HEK293T (cell line): ENCODE measurements around the gene RASAL3.

Experiments
- CTCF ChIA-PET: fragments of 350-600 bp; formaldehyde crosslinking; extraction: SDS; loops from one replicate; lab custom pipeline; 2021; ENCODE audit warnings: antibody characterized with exemption, inconsistent platforms; lab: Yijun Ruan, JAX
- POLR2A ChIA-PET: fragments of 350-600 bp; formaldehyde crosslinking; extraction: SDS; loops from one replicate; lab custom pipeline; 2020; ENCODE audit warnings: antibody characterized with exemption, inconsistent platforms; lab: Yijun Ruan, JAX
- DNase-seq: peaks from one replicate; pipeline ENCODE4 v3.0.0; 2012; ENCODE audit warnings: mixed read lengths; ENCODE audit errors: extremely low spot score
- ARNT ChIP-seq: fragments of 450-650 bp; IDR thresholded peaks from 2 replicates; pipeline ENCODE4 v1.6.1; 2017; ENCODE audit warnings: mild to moderate bottlenecking
- BHLHE40 ChIP-seq: fragments of 450-650 bp; IDR thresholded peaks from 2 replicates; pipeline ENCODE4 v1.6.1; 2016; ENCODE audit warnings: mild to moderate bottlenecking, moderate library complexity, borderline replicate concordance
- CTBP1 ChIP-seq: fragments of 450-650 bp; IDR thresholded peaks from 2 replicates; pipeline ENCODE4 v1.6.1; 2016; ENCODE audit warnings: borderline replicate concordance
- ELF4 ChIP-seq: fragments of 450-650 bp; IDR thresholded peaks from 2 replicates; pipeline ENCODE4 v1.6.1; 2017; ENCODE audit warnings: antibody characterized with exemption
- FOXA1 ChIP-seq: fragments of 450-650 bp; IDR thresholded peaks from 2 replicates; pipeline ENCODE4 v1.6.1; 2016; ENCODE audit warnings: mild to moderate bottlenecking
- FOXK2 ChIP-seq: fragments of 450-650 bp; IDR thresholded peaks from 2 replicates; pipeline ENCODE4 v1.6.1; 2016; ENCODE audit warnings: mild to moderate bottlenecking
- FOXM1 ChIP-seq: fragments of 450-650 bp; IDR thresholded peaks from 2 replicates; pipeline ENCODE4 v1.6.1; 2017; ENCODE audit warnings: mild to moderate bottlenecking, borderline replicate concordance
- HDGF ChIP-seq: fragments of 450-650 bp; IDR thresholded peaks from 2 replicates; pipeline ENCODE4 v1.6.1; 2017; ENCODE audit warnings: antibody characterized with exemption, borderline replicate concordance
- L3MBTL2 ChIP-seq: fragments of 450-650 bp; conservative IDR thresholded peaks from 2 replicates; pipeline ENCODE4 v1.6.1; 2016; ENCODE audit warnings: mild to moderate bottlenecking
- LEF1 ChIP-seq: fragments of 450-650 bp; IDR thresholded peaks from 2 replicates; pipeline ENCODE4 v1.6.1; 2017; ENCODE audit warnings: mild to moderate bottlenecking, borderline replicate concordance
- NFRKB ChIP-seq: fragments of 450-650 bp; IDR thresholded peaks from 2 replicates; pipeline ENCODE4 v1.6.1; 2016; ENCODE audit warnings: mild to moderate bottlenecking, moderate library complexity
- PKNOX1 ChIP-seq: fragments of 450-650 bp; IDR thresholded peaks from 2 replicates; pipeline ENCODE4 v1.6.1; 2016
- SP1 ChIP-seq: fragments of 450-650 bp; IDR thresholded peaks from 2 replicates; pipeline ENCODE4 v1.6.1; 2017
- SUZ12 ChIP-seq: fragments of 450-650 bp; IDR thresholded peaks from 2 replicates; pipeline ENCODE4 v1.6.1; 2016; ENCODE audit warnings: mild to moderate bottlenecking
- TARDBP ChIP-seq: fragments of 450-650 bp; IDR thresholded peaks from 2 replicates; pipeline ENCODE4 v1.6.1; 2016
- ZNF384 ChIP-seq: fragments of 450-650 bp; IDR thresholded peaks from 2 replicates; pipeline ENCODE4 v1.6.1; 2016

Gene RASAL3

DNA sequence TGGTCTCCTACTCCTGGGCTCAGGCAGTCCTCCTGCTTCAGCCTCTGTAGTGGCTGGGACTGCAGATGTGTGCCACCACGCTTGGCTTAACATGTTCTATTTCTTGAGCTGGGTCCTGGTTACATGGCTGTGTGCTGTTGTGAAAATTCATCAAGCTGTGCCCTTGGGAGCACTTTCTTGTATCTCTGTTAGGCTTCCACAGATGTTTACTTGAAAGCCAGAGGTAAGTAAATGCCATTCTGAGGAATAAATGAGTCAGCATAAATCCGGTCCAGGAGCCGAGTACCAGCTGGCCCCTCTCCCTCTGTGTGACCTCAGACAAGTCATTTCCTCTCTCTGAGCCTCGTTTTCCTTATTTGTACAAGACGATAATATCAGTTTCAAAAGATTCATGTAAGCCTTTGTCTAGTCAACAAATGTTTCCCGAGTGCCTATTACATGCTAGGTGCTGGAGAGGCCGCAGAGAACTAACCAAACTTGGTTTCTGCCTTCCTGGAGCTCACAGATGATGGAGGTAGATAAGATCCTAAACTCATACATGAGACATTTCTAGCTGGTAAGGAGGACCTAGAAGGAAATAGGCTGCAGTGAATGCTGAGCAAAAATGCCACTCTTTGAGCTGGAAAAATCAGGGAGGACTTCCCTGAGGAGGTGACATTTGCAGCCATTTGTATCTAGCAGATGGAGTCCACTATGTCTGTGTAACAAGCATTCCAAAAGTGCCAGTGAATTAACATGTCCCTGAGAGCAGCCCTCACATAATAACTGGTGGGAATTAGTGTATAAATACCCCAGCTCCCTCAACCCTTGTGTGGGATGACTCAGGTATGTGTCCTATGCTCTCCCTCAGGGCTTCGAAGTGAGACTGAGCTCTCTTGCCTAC, 2.7 kb upstream of the RASAL3 start:
- POLR2A ChIA-PET, result no interaction called here
- DNase-seq, result no peak
- no peak for TF ChIP-seq SUZ12
- no peak for TF ChIP-seq ZNF384
- no peak for TF ChIP-seq PKNOX1
- TF ChIP-seq ELF4, result no peak
- TF ChIP-seq ARNT, result no peak
- no peak for TF ChIP-seq FOXA1
- no peak for TF ChIP-seq TARDBP
- TF ChIP-seq BHLHE40, result no peak
- TF ChIP-seq LEF1, result no peak
- no peak for TF ChIP-seq CTBP1
- TF ChIP-seq SP1, result no peak
- TF ChIP-seq NFRKB, result no peak
- no peak for TF ChIP-seq L3MBTL2
- TF ChIP-seq HDGF, result no peak
- CTCF ChIA-PET, result interaction anchor here (0.7 kb wide), 1 partner anchor 760 kb away, joined by 3 read pairs; no protein-coding TSS in a partner anchor

DNA sequence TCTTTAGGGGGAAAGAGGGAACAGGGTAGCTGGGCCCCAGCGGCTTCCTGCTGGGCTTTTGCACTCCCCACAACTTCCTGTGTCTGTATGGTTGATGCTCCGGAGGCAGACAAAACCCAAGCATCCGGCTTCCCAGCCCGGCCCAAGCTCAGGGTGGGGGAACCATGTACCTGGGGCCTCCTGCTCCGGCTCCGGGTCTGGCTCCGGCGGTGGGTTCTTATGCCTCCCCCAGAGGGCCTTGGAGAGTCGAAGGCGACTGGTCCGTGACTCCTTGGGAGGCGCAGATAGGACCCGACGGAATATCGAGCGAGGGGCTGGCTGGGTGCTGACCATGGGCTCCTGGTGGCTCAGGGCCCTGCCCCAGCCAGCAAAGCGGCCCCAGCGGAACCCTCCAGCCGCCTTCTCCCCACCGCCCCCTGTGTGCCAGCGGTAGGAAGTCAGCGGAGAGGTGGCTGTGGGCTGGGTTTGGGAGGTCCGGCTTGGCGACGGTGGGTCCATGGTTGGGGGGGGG, 428 bp downstream of the RASAL3 start:
- DNase-seq, result no peak
- no peak for TF ChIP-seq FOXK2
- TF ChIP-seq FOXA1, result no peak
- no peak for TF ChIP-seq HDGF
- TF ChIP-seq FOXM1, result no peak
- no peak for TF ChIP-seq SP1
- no peak for TF ChIP-seq TARDBP
- TF ChIP-seq PKNOX1, result no peak
- ChIA-PET POLR2A (no interaction called here), CTCF (interaction anchor here (1.1 kb wide), 1 partner anchor 12 kb away, joined by 3 read pairs; no protein-coding TSS in a partner anchor)

GRCh38 chr19:15461694-15462093, 2.6 kb downstream of the RASAL3 start:
- no peak for DNase-seq
- CTCF ChIA-PET, result no interaction called here
- POLR2A ChIA-PET, result interaction anchor here (1.0 kb wide), 1 partner anchor 9 kb away, joined by 3 read pairs; no protein-coding TSS in a partner anchor
- no peak for TF ChIP-seq ELF4
- no peak for TF ChIP-seq CTBP1
- no peak for TF ChIP-seq L3MBTL2
- TF ChIP-seq NFRKB, result no peak
- TF ChIP-seq FOXA1, result no peak
- no peak for TF ChIP-seq FOXM1
- no peak for TF ChIP-seq FOXK2
- TF ChIP-seq HDGF, result no peak
- no peak for TF ChIP-seq SUZ12
- TF ChIP-seq SP1, result no peak
- TF ChIP-seq PKNOX1, result no peak

DNA sequence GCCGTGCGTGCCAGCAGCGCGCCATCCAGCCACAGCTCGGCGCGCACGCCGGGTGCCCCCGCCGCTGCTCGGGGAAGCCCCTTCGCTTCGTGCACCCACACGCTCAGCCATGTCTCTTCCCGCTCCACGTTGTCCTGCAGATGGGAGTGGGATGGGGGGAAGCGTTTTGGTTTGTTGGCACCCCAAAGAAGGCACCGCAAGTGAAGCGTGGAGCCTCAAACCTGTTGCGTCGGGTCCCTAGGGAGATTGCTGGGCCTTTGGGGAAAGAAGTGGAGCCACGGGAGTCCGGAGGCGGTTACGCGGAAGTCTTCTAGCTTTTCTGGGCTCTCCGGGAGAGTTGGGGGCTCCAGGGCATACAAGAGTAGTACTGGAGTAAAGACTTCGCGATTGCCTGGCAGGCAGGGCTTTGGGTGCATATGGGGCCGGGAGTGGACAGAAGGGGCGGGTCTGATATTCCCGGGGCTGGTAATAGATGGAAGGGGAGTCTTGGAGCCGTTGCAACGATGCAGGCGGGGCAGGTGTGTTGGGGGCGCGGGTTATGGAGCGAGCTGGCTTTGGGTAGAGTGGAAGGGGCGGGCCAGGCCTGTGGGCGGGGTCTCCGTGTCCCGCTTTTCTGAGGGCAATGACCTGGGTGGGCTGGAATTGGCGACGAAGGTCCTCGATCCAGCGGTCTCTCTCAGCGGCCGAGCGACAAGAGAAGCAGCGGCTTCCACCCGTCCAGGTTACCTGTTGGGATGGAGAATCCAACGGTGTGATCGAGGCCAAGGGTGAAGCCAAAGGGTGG, 6.5 kb downstream of the RASAL3 start:
- CTCF ChIA-PET, result no interaction called here
- TF ChIP-seq L3MBTL2 (no peak), ARNT (no peak)
- DNase-seq, result no peak
- POLR2A ChIA-PET, result no interaction called here

DNA sequence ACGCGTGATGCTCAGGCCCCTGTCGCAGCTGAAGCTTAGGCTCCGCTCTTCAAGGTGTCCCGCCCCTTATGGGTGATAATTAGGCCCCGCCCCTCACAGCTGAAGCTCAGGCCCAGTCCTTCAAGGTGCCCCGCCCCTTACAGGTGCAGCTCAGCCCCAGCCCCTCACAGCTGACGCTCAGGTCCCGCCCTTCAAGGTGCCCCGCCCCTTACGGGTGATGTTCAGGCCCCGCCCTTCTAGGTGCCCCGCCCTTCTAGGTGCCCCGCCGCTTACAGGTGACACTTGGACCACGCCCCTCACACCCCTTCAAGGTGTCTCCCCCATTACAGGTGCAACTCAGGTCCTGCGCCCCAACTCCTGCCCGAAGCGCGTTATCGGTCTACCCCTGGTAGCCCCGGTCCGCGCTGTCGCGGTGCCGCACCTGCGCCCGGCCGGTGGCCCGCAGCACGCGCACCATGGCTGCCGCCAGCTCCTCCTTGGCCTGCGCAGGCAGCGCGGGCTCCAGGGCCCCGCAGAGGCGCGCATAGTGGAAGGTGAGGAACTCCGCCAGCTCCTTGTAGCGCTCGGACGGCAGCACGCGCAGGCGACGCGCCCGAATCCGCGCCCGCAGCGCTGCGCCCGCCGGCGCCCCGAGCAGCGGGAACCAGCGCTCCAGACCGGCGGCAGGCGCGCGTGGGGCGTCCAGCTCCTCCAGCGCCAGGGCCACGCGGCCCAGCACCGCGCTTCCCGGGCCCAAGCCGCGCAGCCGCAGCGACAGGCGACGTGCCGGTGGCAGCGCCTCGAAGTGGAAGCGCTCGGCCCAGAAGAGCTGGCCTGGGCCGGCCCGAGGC, 7.3 kb downstream of the RASAL3 start:
- POLR2A ChIA-PET, result no interaction called here
- CTCF ChIA-PET, result no interaction called here
- DNase-seq, result no peak
- TF ChIP-seq SUZ12, result no peak
- no peak for TF ChIP-seq PKNOX1
- no peak for TF ChIP-seq FOXA1
- TF ChIP-seq ELF4, result no peak
- TF ChIP-seq FOXK2, result no peak
- no peak for TF ChIP-seq FOXM1
- TF ChIP-seq TARDBP, result no peak
- no peak for TF ChIP-seq NFRKB
- no peak for TF ChIP-seq L3MBTL2
- no peak for TF ChIP-seq BHLHE40
- TF ChIP-seq HDGF, result no peak
- no peak for TF ChIP-seq LEF1
- TF ChIP-seq ZNF384, result no peak
